WTC11 (cell line): ENCODE measurements around the gene HSD17B8. TPM values are rescaled to one million over a fixed set of nuclear protein-coding genes. Genes with fewer than 3 reads are reported as not detected.

Source experiments
- ATAC-seq: fragments of 200-7000 bp; cut with Tn5 transposase; 2 replicates; pipeline ENCODE4 v1.10.0; 2021; ENCODE audit warnings: mild to moderate bottlenecking, moderate library complexity
- CTCF ChIA-PET: fragments of 300-600 bp; sonication (Branson Sonifier 250); formaldehyde crosslinking; loops from one replicate; lab custom pipeline; 2021; ENCODE audit warnings: antibody characterized with exemption; lab: Charles Lee
- POLR2A ChIA-PET: fragments of 350-600 bp; sonication (Branson Sonifier 250); formaldehyde crosslinking; loops from one replicate; lab custom pipeline; 2021; ENCODE audit warnings: antibody characterized with exemption; lab: Charles Lee
- DNase-seq: peaks from one replicate; pipeline ENCODE4 v3.0.0; 2021; ENCODE audit warnings: low spot score
- H3K27ac Mint-ChIP-seq: 2 replicates; pipeline ENCODE4 v1.8.0; 2021; ENCODE audit warnings: mixed read lengths
- H3K27me3 Mint-ChIP-seq: 2 replicates; pipeline ENCODE4 v1.8.0; 2021; ENCODE audit warnings: low read depth, mild to moderate bottlenecking, moderate library complexity, mixed read lengths
- H3K36me3 Mint-ChIP-seq: 2 replicates; pipeline ENCODE4 v1.8.0; 2021; ENCODE audit warnings: mixed read lengths
- H3K4me1 Mint-ChIP-seq: 2 replicates; pipeline ENCODE4 v1.8.0; 2022; ENCODE audit warnings: mixed read lengths
- H3K4me3 Mint-ChIP-seq: 2 replicates; pipeline ENCODE4 v1.8.0; 2021; ENCODE audit warnings: mild to moderate bottlenecking, moderate library complexity, mixed read lengths
- H3K9me3 Mint-ChIP-seq: 2 replicates; pipeline ENCODE4 v1.8.0; 2021; ENCODE audit warnings: mixed read lengths
- ARID4B ChIP-seq: sonication (generic); formaldehyde crosslinking; IDR thresholded peaks from 2 replicates; pipeline ENCODE4 v1.8.0; 2023; ENCODE audit warnings: missing genetic modification reagents, mild to moderate bottlenecking, borderline replicate concordance
- CREB1 ChIP-seq: sonication (generic); formaldehyde crosslinking; IDR thresholded peaks from 2 replicates; pipeline ENCODE4 v1.8.0; 2023; ENCODE audit warnings: mild to moderate bottlenecking, missing genetic modification reagents
- CREM ChIP-seq: sonication (generic); formaldehyde crosslinking; IDR thresholded peaks from 2 replicates; pipeline ENCODE4 v1.8.1; 2022; ENCODE audit warnings: mild to moderate bottlenecking, missing genetic modification reagents, moderate library complexity
- E2F1 ChIP-seq: sonication (generic); formaldehyde crosslinking; IDR thresholded peaks from 2 replicates; pipeline ENCODE4 v1.8.0; 2022; ENCODE audit warnings: mild to moderate bottlenecking, missing genetic modification reagents
- ESRRA ChIP-seq: sonication (generic); formaldehyde crosslinking; IDR thresholded peaks from 2 replicates; pipeline ENCODE4 v1.8.1; 2022; ENCODE audit warnings: mild to moderate bottlenecking, missing genetic modification reagents, borderline replicate concordance
- GRHL2 ChIP-seq: fragments of 250-450 bp; sonication (Bioruptor Pico); IDR thresholded peaks from 2 replicates; pipeline ENCODE4 v1.8.0; 2022; ENCODE audit warnings: mild to moderate bottlenecking, moderate library complexity; ENCODE audit not compliant: insufficient replicate concordance, severe bottlenecking
- IRF2 ChIP-seq: sonication (generic); formaldehyde crosslinking; IDR thresholded peaks from 2 replicates; pipeline ENCODE4 v1.8.0; 2022; ENCODE audit warnings: low read depth, missing genetic modification reagents, borderline replicate concordance
- MYBL2 ChIP-seq: sonication (generic); formaldehyde crosslinking; IDR thresholded peaks from 2 replicates; pipeline ENCODE4 v1.8.1; 2023; ENCODE audit warnings: mild to moderate bottlenecking, moderate library complexity, missing genetic modification reagents
- NFATC4 ChIP-seq: fragments of 250-450 bp; sonication (Bioruptor Pico); IDR thresholded peaks from 2 replicates; pipeline ENCODE4 v1.9.0; 2021; ENCODE audit warnings: mild to moderate bottlenecking
- SOX15 ChIP-seq: fragments of 250-450 bp; sonication (Bioruptor Pico); IDR thresholded peaks from 2 replicates; pipeline ENCODE4 v1.9.0; 2021; ENCODE audit warnings: mild to moderate bottlenecking
- ZNF232 ChIP-seq: sonication (generic); formaldehyde crosslinking; IDR thresholded peaks from 2 replicates; pipeline ENCODE4 v1.8.0; 2022; ENCODE audit warnings: mild to moderate bottlenecking, missing genetic modification reagents
- ZNF512 ChIP-seq: sonication (generic); formaldehyde crosslinking; IDR thresholded peaks from 2 replicates; pipeline ENCODE4 v1.8.1; 2022; ENCODE audit warnings: missing genetic modification reagents, borderline replicate concordance
- ZNF671 ChIP-seq: fragments of 250-450 bp; sonication (Bioruptor Pico); IDR thresholded peaks from 2 replicates; pipeline ENCODE4 v1.8.0; 2021; ENCODE audit warnings: mild to moderate bottlenecking
- total RNA-seq: library from RNA; stranded (reverse); gene quantifications from 3 replicates; pipeline ENCODE4 v1.2.3, GENCODE V29; 2021
- TF ChIP-seq, protein P1 (sequence below): sonication (generic); formaldehyde crosslinking; IDR thresholded peaks from 2 replicates; pipeline ENCODE4 v1.8.1; 2022; ENCODE audit warnings: low read depth, missing genetic modification reagents, borderline replicate concordance
- TF ChIP-seq, protein P2 (sequence below): sonication (generic); formaldehyde crosslinking; IDR thresholded peaks from 2 replicates; pipeline ENCODE4 v1.8.0; 2023; ENCODE audit warnings: missing genetic modification reagents
- TF ChIP-seq, protein P3 (sequence below): fragments of 250-450 bp; sonication (Bioruptor Pico); IDR thresholded peaks from 2 replicates; pipeline ENCODE4 v1.9.0; 2021; ENCODE audit warnings: mild to moderate bottlenecking

Gene HSD17B8
- total RNA-seq, 1 experiment from 2014 or later = 8.1 TPM

GRCh38 chr6:33236852-33237251 is 32.4 kb downstream of the HSD17B8 start:
- Mint-ChIP-seq H3K4me3 (no peak overlapping the region), H3K27ac (no peak overlapping the region), H3K9me3 (no peaks in the 10 kb centered on the region), H3K4me1 (peaks cover 18% of the 10 kb centered on the region), H3K36me3 (no peaks in the 10 kb centered on the region), H3K27me3 (peaks cover 36% of the 10 kb centered on the region)
- TF ChIP-seq ESRRA (CRISPR knock-in tag) (no peak), SOX15 (CRISPR knock-in tag) (no peak), IRF2 (CRISPR knock-in tag) (no peak), NFATC4 (CRISPR knock-in tag) (no peak), CREB1 (CRISPR knock-in tag) (no peak), GRHL2 (CRISPR knock-in tag) (no peak), ZNF671 (CRISPR knock-in tag) (no peak), CREM (no peak), MYBL2 (CRISPR knock-in tag) (no peak), ARID4B (CRISPR knock-in tag) (no peak)
- TF ChIP-seq, protein P1, sequence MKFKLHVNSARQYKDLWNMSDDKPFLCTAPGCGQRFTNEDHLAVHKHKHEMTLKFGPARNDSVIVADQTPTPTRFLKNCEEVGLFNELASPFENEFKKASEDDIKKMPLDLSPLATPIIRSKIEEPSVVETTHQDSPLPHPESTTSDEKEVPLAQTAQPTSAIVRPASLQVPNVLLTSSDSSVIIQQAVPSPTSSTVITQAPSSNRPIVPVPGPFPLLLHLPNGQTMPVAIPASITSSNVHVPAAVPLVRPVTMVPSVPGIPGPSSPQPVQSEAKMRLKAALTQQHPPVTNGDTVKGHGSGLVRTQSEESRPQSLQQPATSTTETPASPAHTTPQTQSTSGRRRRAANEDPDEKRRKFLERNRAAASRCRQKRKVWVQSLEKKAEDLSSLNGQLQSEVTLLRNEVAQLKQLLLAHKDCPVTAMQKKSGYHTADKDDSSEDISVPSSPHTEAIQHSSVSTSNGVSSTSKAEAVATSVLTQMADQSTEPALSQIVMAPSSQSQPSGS (CRISPR knock-in tag) = no peak
- TF ChIP-seq, protein P2, sequence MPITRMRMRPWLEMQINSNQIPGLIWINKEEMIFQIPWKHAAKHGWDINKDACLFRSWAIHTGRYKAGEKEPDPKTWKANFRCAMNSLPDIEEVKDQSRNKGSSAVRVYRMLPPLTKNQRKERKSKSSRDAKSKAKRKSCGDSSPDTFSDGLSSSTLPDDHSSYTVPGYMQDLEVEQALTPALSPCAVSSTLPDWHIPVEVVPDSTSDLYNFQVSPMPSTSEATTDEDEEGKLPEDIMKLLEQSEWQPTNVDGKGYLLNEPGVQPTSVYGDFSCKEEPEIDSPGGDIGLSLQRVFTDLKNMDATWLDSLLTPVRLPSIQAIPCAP = no peak
- TF ChIP-seq, protein P3, sequence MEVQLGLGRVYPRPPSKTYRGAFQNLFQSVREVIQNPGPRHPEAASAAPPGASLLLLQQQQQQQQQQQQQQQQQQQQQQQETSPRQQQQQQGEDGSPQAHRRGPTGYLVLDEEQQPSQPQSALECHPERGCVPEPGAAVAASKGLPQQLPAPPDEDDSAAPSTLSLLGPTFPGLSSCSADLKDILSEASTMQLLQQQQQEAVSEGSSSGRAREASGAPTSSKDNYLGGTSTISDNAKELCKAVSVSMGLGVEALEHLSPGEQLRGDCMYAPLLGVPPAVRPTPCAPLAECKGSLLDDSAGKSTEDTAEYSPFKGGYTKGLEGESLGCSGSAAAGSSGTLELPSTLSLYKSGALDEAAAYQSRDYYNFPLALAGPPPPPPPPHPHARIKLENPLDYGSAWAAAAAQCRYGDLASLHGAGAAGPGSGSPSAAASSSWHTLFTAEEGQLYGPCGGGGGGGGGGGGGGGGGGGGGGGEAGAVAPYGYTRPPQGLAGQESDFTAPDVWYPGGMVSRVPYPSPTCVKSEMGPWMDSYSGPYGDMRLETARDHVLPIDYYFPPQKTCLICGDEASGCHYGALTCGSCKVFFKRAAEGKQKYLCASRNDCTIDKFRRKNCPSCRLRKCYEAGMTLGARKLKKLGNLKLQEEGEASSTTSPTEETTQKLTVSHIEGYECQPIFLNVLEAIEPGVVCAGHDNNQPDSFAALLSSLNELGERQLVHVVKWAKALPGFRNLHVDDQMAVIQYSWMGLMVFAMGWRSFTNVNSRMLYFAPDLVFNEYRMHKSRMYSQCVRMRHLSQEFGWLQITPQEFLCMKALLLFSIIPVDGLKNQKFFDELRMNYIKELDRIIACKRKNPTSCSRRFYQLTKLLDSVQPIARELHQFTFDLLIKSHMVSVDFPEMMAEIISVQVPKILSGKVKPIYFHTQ (CRISPR knock-in tag) = no peak
- CTCF ChIA-PET = interaction anchor here (0.8 to 1.8 kb wide), 3 partner anchors 11 to 65 kb away, joined by 3 to 5 read pairs (median 3); no protein-coding TSS in a partner anchor
- DNase-seq = no peak
- POLR2A ChIA-PET = interaction anchor here (0.5 kb wide), 1 partner anchor 227 kb away, joined by 6 read pairs; no protein-coding TSS in a partner anchor
- ATAC-seq = no peak

DNA sequence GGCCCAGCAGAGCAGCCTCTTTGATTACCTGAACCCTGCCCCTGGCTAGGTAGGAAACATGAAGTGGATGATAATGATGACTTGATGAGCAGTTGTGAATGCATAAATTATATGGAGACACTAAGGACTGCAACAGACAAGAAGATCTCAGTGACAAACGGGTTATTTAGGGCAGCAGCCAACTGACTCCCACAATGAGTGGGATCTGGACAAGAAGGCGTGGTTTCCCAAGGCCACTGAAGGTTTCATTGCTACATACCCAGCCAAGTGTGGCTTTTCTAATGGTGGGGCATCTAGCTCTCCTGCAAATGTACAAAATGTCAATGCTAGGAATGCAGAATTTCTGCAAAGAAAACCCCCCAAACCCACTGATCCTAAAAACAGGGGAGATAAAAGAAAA is 33.3 kb downstream of the HSD17B8 start:
- H3K9me3 Mint-ChIP-seq = no peaks in the 10 kb centered on the region
- no peak for DNase-seq
- ChIA-PET POLR2A (no interaction called here), CTCF (interaction anchor here (1.8 to 2.9 kb wide), 2 partner anchors 10 to 112 kb away, joined by 5 to 10 read pairs; no protein-coding TSS in a partner anchor)
- no peak overlapping the region for H3K4me3 Mint-ChIP-seq
- peaks cover 45% of the 10 kb centered on the region for H3K27me3 Mint-ChIP-seq
- no peak overlapping the region for H3K27ac Mint-ChIP-seq
- ATAC-seq = no peak
- TF ChIP-seq ZNF232 (CRISPR knock-in tag) = no peak
- no peak for TF ChIP-seq ESRRA (CRISPR knock-in tag)
- TF ChIP-seq ZNF512 = no peak
- TF ChIP-seq E2F1 (CRISPR knock-in tag) = no peak
- peaks cover 18% of the 10 kb centered on the region for H3K4me1 Mint-ChIP-seq
- H3K36me3 Mint-ChIP-seq = no peaks in the 10 kb centered on the region
